IMR-90 (cell line): ENCODE results near the gene HMOX2. TPM values are rescaled to one million over a fixed set of nuclear protein-coding genes. Genes with fewer than 3 reads are reported as not detected.

Experiments
- ATAC-seq: fragments of 200-7000 bp; cut with Tn5 transposase; 2 replicates; pipeline ENCODE4 v1.9.1; 2020; ENCODE audit warnings: low read depth, mild to moderate bottlenecking, moderate library complexity
- BruUV-seq: library from RNA; stranded (reverse); fragments of 400-500 nt; replicated peaks from 2 replicates; lab custom pipeline; 2021; lab: Mats Ljungman, UMichigan
- CTCF ChIA-PET: fragments of 300-600 bp; formaldehyde crosslinking; extraction: SDS; loops from one replicate; lab custom pipeline; 2021; ENCODE audit warnings: antibody characterized with exemption; lab: Yijun Ruan, JAX
- POLR2A ChIA-PET: fragments of 300-600 bp; sonication (Branson Sonifier 250); formaldehyde crosslinking; loops from one replicate; lab custom pipeline; 2022; ENCODE audit warnings: antibody characterized with exemption; ENCODE audit not compliant: unreplicated experiment; lab: Charles Lee
- DNase-seq: peaks from one replicate; pipeline ENCODE4 v3.0.0; 2013
- H2AFZ ChIP-seq: replicated peaks from 2 replicates; pipeline ENCODE3; 2013; ENCODE audit warnings: low read length, mild to moderate bottlenecking; ENCODE audit not compliant: poor library complexity
- H2AK5ac ChIP-seq: 2 replicates; pipeline ENCODE4 v1.6.1; 2013; ENCODE audit warnings: low read depth, low read length, inconsistent platforms
- H2AK9ac ChIP-seq: replicated peaks from 2 replicates; pipeline ENCODE3; 2013; ENCODE audit warnings: mild to moderate bottlenecking, low read depth, low read length, moderate library complexity; ENCODE audit not compliant: poor library complexity
- H2BK120ac ChIP-seq: 2 replicates; pipeline ENCODE4 v1.6.1; 2013; ENCODE audit warnings: low read depth, low read length, inconsistent platforms
- H2BK15ac ChIP-seq: 3 replicates; pipeline ENCODE4 v1.6.1; 2013; ENCODE audit warnings: low read depth, low read length, inconsistent platforms
- H2BK20ac ChIP-seq: 2 replicates; pipeline ENCODE4 v1.6.1; 2013; ENCODE audit warnings: low read depth, mild to moderate bottlenecking, inconsistent platforms, low read length, moderate library complexity
- H2BK5ac ChIP-seq: 2 replicates; pipeline ENCODE4 v1.6.1; 2013; ENCODE audit warnings: mild to moderate bottlenecking, low read depth, low read length, inconsistent platforms; ENCODE audit not compliant: poor library complexity, severe bottlenecking
- H3K14ac ChIP-seq: replicated peaks from 2 replicates; pipeline ENCODE4 v1.6.1; 2013; ENCODE audit warnings: low read depth, low read length, inconsistent platforms
- H3K18ac ChIP-seq: 2 replicates; pipeline ENCODE4 v1.6.1; 2013; ENCODE audit warnings: low read depth, low read length, control low read depth
- H3K23ac ChIP-seq: 2 replicates; pipeline ENCODE4 v1.6.1; 2013; ENCODE audit warnings: low read depth, low read length, inconsistent platforms
- H3K27ac ChIP-seq: 2 replicates; pipeline ENCODE4 v1.5.1; 2013; ENCODE audit warnings: mild to moderate bottlenecking, control low read depth, low read length; ENCODE audit not compliant: insufficient read depth
- H3K27me3 ChIP-seq: 2 replicates; pipeline ENCODE4 v1.6.1; 2013; ENCODE audit warnings: low read length; ENCODE audit not compliant: control insufficient read depth, insufficient read depth
- H3K36me3 ChIP-seq: 2 replicates; pipeline ENCODE4 v1.6.1; 2013; ENCODE audit warnings: low read length, mixed read lengths; ENCODE audit not compliant: control insufficient read depth, insufficient read depth
- H3K4ac ChIP-seq: 2 replicates; pipeline ENCODE4 v1.6.1; 2013; ENCODE audit warnings: low read depth, low read length, inconsistent platforms
- H3K4me1 ChIP-seq: 2 replicates; pipeline ENCODE4 v1.6.1; 2013; ENCODE audit warnings: low read length, mixed read lengths; ENCODE audit not compliant: control insufficient read depth, insufficient read depth
- H3K4me2 ChIP-seq: 2 replicates; pipeline ENCODE4 v1.6.1; 2013; ENCODE audit warnings: low read depth, mild to moderate bottlenecking, control low read depth, low read length, moderate library complexity
- H3K4me3 ChIP-seq: 2 replicates; pipeline ENCODE4 v1.5.1; 2013; ENCODE audit warnings: low read depth, mild to moderate bottlenecking, control low read depth, low read length, moderate library complexity; ENCODE audit not compliant: insufficient read depth
- H3K56ac ChIP-seq: 2 replicates; pipeline ENCODE4 v1.6.1; 2013; ENCODE audit warnings: low read length, inconsistent platforms; ENCODE audit not compliant: insufficient read depth; ENCODE audit errors: extremely low read depth
- H3K79me1 ChIP-seq, 2 experiments: 2 replicates each; pipeline ENCODE4 v1.6.1; 2013; ENCODE audit warnings: low read length in 2 of 2, inconsistent platforms in 1 of 2, low read depth in 1 of 2
- H3K9ac ChIP-seq: 2 replicates; pipeline ENCODE4 v1.6.1; 2013; ENCODE audit warnings: low read depth, low read length, control low read depth
- H3K9me1 ChIP-seq: 2 replicates; pipeline ENCODE4 v1.6.1; 2013; ENCODE audit warnings: low read length, inconsistent platforms; ENCODE audit not compliant: insufficient read depth
- H3K9me3 ChIP-seq: 2 replicates; pipeline ENCODE4 v1.6.1; 2013; ENCODE audit warnings: low read length; ENCODE audit not compliant: control insufficient read depth, insufficient read depth
- H4K20me1 ChIP-seq: 2 replicates; pipeline ENCODE4 v1.6.1; 2013; ENCODE audit warnings: low read length, inconsistent platforms; ENCODE audit not compliant: insufficient read depth
- H4K5ac ChIP-seq: 2 replicates; pipeline ENCODE4 v1.6.1; 2013; ENCODE audit warnings: mild to moderate bottlenecking, low read depth, low read length, control low read depth
- H4K8ac ChIP-seq, 2 experiments: 2 replicates each; pipeline ENCODE4 v1.6.1; 2013; ENCODE audit warnings: low read depth in 2 of 2, low read length in 2 of 2, control low read depth in 1 of 2, inconsistent platforms in 1 of 2
- H4K91ac ChIP-seq: 2 replicates; pipeline ENCODE4 v1.6.1; 2013; ENCODE audit warnings: low read depth, low read length, inconsistent platforms; ENCODE audit not compliant: insufficient read depth
- BHLHE40 ChIP-seq: fragments of 150-350 bp; IDR thresholded peaks from 2 replicates; pipeline ENCODE4 v1.6.1; 2016; ENCODE audit warnings: mild to moderate bottlenecking, low read depth, low read length
- CEBPB ChIP-seq: IDR thresholded peaks from 2 replicates; pipeline ENCODE4 v1.6.1; 2012; ENCODE audit warnings: low read depth, low read length, improper control_type of control experiment
- CHD1 ChIP-seq: IDR thresholded peaks from 2 replicates; pipeline ENCODE4 v1.6.1; 2012; ENCODE audit warnings: low read depth, low read length, improper control_type of control experiment
- CTCF ChIP-seq: conservative IDR thresholded peaks from 2 replicates; pipeline ENCODE4 v1.5.1; 2012; ENCODE audit warnings: mild to moderate bottlenecking, low read depth, low read length, improper control_type of control experiment
- ELK1 ChIP-seq: fragments of 150-350 bp; IDR thresholded peaks from 2 replicates; pipeline ENCODE4 v1.6.1; 2016; ENCODE audit warnings: low read depth, mild to moderate bottlenecking, low read length, moderate library complexity, borderline replicate concordance
- FOS ChIP-seq: fragments of 150-350 bp; IDR thresholded peaks from 2 replicates; pipeline ENCODE4 v1.6.1; 2016; ENCODE audit warnings: low read depth, low read length
- MAFK ChIP-seq: IDR thresholded peaks from 2 replicates; pipeline ENCODE4 v1.6.1; 2012; ENCODE audit warnings: low read depth, low read length, improper control_type of control experiment
- MAZ ChIP-seq: IDR thresholded peaks from 2 replicates; pipeline ENCODE4 v1.6.1; 2012; ENCODE audit warnings: low read depth, mild to moderate bottlenecking, low read length, improper control_type of control experiment, moderate library complexity, borderline replicate concordance
- MXI1 ChIP-seq: IDR thresholded peaks from 2 replicates; pipeline ENCODE4 v1.6.1; 2012; ENCODE audit warnings: low read depth, mild to moderate bottlenecking, low read length, moderate library complexity, borderline replicate concordance
- NFE2L2 ChIP-seq: fragments of 150-350 bp; IDR thresholded peaks from 2 replicates; pipeline ENCODE4 v1.6.1; 2016; ENCODE audit warnings: low read depth, mild to moderate bottlenecking, low read length
- POLR2A ChIP-seq: IDR thresholded peaks from 2 replicates; pipeline ENCODE4 v1.6.1; 2012; ENCODE audit warnings: mild to moderate bottlenecking, low read depth, low read length
- RAD21 ChIP-seq: IDR thresholded peaks from 2 replicates; pipeline ENCODE4 v1.6.1; 2012; ENCODE audit warnings: low read length, improper control_type of control experiment
- RCOR1 ChIP-seq: IDR thresholded peaks from 2 replicates; pipeline ENCODE4 v1.6.1; 2012; ENCODE audit warnings: mild to moderate bottlenecking, low read length, improper control_type of control experiment; ENCODE audit not compliant: insufficient replicate concordance
- RFX5 ChIP-seq: IDR thresholded peaks from 2 replicates; pipeline ENCODE4 v1.8.0; 2012; ENCODE audit warnings: low read depth, mild to moderate bottlenecking, low read length, moderate library complexity
- SMC3 ChIP-seq: fragments of 150-350 bp; IDR thresholded peaks from 2 replicates; pipeline ENCODE4 v1.6.1; 2016; ENCODE audit warnings: low read depth, mild to moderate bottlenecking, antibody characterized with exemption, low read length, moderate library complexity
- USF2 ChIP-seq: fragments of 150-350 bp; IDR thresholded peaks from 2 replicates; pipeline ENCODE4 v1.6.1; 2017; ENCODE audit warnings: mild to moderate bottlenecking, antibody characterized with exemption, low read length, low read depth
- WGBS, 2 experiments: methylation state at CpG; one replicate each; pipeline versions ENCODE4 v1.1.5 to v1.1.7; 2013; ENCODE audit warnings: missing lambda C conversion rate in 2 of 2; ENCODE audit not compliant: insufficient read length in 1 of 2; ENCODE audit errors: extremely low coverage in 2 of 2; 5-methylcytosine and 5-hydroxymethylcytosine counted together
- dilution Hi-C: fragments of 300-500 bp; cut with HindIII; formaldehyde crosslinking; loops from one replicate; pipeline ENCODE4 v1.14.3; 2018; ENCODE audit warnings: low sequenced_read_pairs; ENCODE audit not compliant: unreplicated experiment
- in situ Hi-C: fragments of 300-500 bp; cut with MboI; formaldehyde crosslinking; loops from 3 replicates; pipeline ENCODE4 v1.14.3; 2019; ENCODE audit warnings: low sequenced_read_pairs, inconsistent platforms, mixed read lengths
- intact Hi-C: fragments of 100-400 bp; cut with micrococcal nuclease; formaldehyde crosslinking; loops from 2 replicates; pipeline ENCODE4 v1.10.0; 2022
- polyA plus RNA-seq, 3 experiments: library from polyadenylated mRNA; depleted of rRNA; stranded (reverse); fragments of >200 nt; gene quantifications; 2 replicates each; pipeline ENCODE4 v1.2.3, GENCODE V29; 2012; ENCODE audit warnings: low replicate concordance in 1 of 3
- total RNA-seq: library from RNA; depleted of rRNA; stranded (reverse); fragments of >200 nt; gene quantifications from 2 replicates; pipeline ENCODE4 v1.2.3, GENCODE V29; 2012

The HMOX2 gene
- total and polyA plus RNA-seq, 2 of the 4 experiments (the other 2 are of a cell fraction): 93.9 to 98.8 TPM

GRCh38 chr16:4460936-4461249, 15.3 kb upstream of the HMOX2 start:
- no peak overlapping the region for H2AK5ac ChIP-seq
- H3K4me3 ChIP-seq: no peak overlapping the region
- no peak overlapping the region for H3K4ac ChIP-seq
- no peak overlapping the region for H3K18ac ChIP-seq
- no peak overlapping the region for H4K91ac ChIP-seq
- POLR2A ChIA-PET: interaction anchor here (0.5 kb wide), 1 partner anchor 88 kb away, joined by 4 read pairs; no protein-coding TSS in a partner anchor
- no TSS peak for BruUV-seq
- TF ChIP-seq USF2 (no peak), MXI1 (no peak), CHD1 (no peak), BHLHE40 (no peak), POLR2A (no peak), CEBPB (no peak), NFE2L2 (no peak), FOS (no peak), RFX5 (no peak), SMC3 (no peak), MAZ (no peak), CTCF (no peak), RAD21 (no peak), RCOR1 (no peak), ELK1 (no peak), MAFK (no peak)
- 100% methylated on average over 2 of the region's 5 CpGs; no CpG with 5 or more reads in 1 of the 2 experiments for WGBS, 2 experiments
- no peak overlapping the region for H2BK5ac ChIP-seq
- ATAC-seq (no peak), DNase-seq (no peak)
- CTCF ChIA-PET: interaction anchor here (0.6 kb wide), 2 partner anchors 137 to 445 kb away, joined by 3 to 5 read pairs; no protein-coding TSS in a partner anchor
- no peak overlapping the region for H2BK120ac ChIP-seq
- peaks cover 37% of the 10 kb centered on the region for H3K36me3 ChIP-seq
- intact Hi-C loops: no loop called here
- H3K4me1 ChIP-seq: peaks cover 19% of the 10 kb centered on the region
- H3K27ac ChIP-seq: no peak overlapping the region
- in situ Hi-C loops: no loop called here
- no peak overlapping the region for H2AFZ ChIP-seq
- no peak overlapping the region for H3K4me2 ChIP-seq
- no peak overlapping the region for H3K14ac ChIP-seq
- H2BK15ac ChIP-seq: no peak overlapping the region
- H3K9ac ChIP-seq: no peak overlapping the region
- H3K79me1 ChIP-seq: peaks cover 0 to 27% of the 10 kb centered on the region in 2 experiments; a peak in 1 of 4 replicates
- no peak overlapping the region for H4K5ac ChIP-seq
- no peak overlapping the region for H4K8ac ChIP-seq
- H3K9me1 ChIP-seq: peaks cover 11% of the 10 kb centered on the region
- dilution Hi-C loops: no loop called here
- H3K56ac ChIP-seq: no peak overlapping the region
- no peak overlapping the region for H2AK9ac ChIP-seq
- no peaks in the 10 kb centered on the region for H3K27me3 ChIP-seq
- H2BK20ac ChIP-seq: no peak overlapping the region
- H3K9me3 ChIP-seq: no peaks in the 10 kb centered on the region
- peaks cover 6% of the 10 kb centered on the region for H4K20me1 ChIP-seq
- no peak overlapping the region for H3K23ac ChIP-seq
